Endothelial cell of umbilical vein (primary cell): ENCODE measurements around the gene IFIT1B.

ENCODE experiments used
- EZH2 ChIP-seq: IDR thresholded peaks from 2 replicates; pipeline ENCODE4 v1.6.1; 2012; ENCODE audit warnings: borderline replicate concordance, low read depth, mild to moderate bottlenecking, moderate library complexity, low read length, inconsistent platforms; ENCODE audit not compliant: severe bottlenecking
- JUN ChIP-seq: IDR thresholded peaks from 2 replicates; pipeline ENCODE4 v1.6.1; 2011; ENCODE audit warnings: borderline replicate concordance, low read depth; ENCODE audit not compliant: insufficient read length, insufficient read depth
- MYC ChIP-seq: IDR thresholded peaks from one replicate; pipeline ENCODE4 v1.6.1; 2011; ENCODE audit warnings: mild to moderate bottlenecking, low read depth, low read length
- POLR2A ChIP-seq: IDR thresholded peaks from 2 replicates; pipeline ENCODE4 v1.6.1; 2012; ENCODE audit warnings: low read depth, mild to moderate bottlenecking, control low read depth, low read length
- POLR2AphosphoS5 ChIP-seq: IDR thresholded peaks from 2 replicates; pipeline ENCODE4 v1.6.1; 2012; ENCODE audit warnings: low read depth, mild to moderate bottlenecking, control low read depth, low read length, moderate library complexity; ENCODE audit not compliant: insufficient read depth
- TF ChIP-seq, protein P1 (sequence below), 2 donors: IDR thresholded peaks; 1 replicate in 1 of 2; 2 replicates in 1 of 2; pipeline ENCODE4 v1.5.1; 2011; ENCODE audit warnings: low read length in 2 of 2, mild to moderate bottlenecking in 2 of 2, moderate library complexity in 2 of 2, control low read depth in 1 of 2, inconsistent platforms in 1 of 2, low read depth in 1 of 2; ENCODE audit not compliant: insufficient read depth in 1 of 2; ENCODE audit errors: extremely low read depth in 1 of 2

DNA sequence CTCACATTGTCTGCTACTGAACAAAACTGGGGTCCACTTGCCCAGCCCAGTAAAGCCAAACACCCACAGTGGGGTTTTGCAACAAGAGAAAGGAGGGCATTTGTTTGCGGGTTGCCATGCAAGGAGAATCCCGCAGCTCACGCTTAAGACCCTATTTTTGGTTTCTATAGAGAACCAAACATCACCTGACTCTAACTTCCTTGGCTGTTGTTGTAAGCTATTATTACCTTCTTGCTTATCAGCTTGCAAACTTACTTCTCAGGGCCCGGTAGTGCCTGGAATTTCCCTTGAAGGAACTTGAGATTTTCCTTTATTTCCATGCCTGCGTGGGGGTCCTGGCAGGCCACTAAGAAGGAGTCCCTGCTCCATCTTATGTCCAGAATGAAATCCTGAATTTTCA lies 29.4 kb upstream of the IFIT1B start:
- no peak for TF ChIP-seq EZH2
- TF ChIP-seq, protein P1, sequence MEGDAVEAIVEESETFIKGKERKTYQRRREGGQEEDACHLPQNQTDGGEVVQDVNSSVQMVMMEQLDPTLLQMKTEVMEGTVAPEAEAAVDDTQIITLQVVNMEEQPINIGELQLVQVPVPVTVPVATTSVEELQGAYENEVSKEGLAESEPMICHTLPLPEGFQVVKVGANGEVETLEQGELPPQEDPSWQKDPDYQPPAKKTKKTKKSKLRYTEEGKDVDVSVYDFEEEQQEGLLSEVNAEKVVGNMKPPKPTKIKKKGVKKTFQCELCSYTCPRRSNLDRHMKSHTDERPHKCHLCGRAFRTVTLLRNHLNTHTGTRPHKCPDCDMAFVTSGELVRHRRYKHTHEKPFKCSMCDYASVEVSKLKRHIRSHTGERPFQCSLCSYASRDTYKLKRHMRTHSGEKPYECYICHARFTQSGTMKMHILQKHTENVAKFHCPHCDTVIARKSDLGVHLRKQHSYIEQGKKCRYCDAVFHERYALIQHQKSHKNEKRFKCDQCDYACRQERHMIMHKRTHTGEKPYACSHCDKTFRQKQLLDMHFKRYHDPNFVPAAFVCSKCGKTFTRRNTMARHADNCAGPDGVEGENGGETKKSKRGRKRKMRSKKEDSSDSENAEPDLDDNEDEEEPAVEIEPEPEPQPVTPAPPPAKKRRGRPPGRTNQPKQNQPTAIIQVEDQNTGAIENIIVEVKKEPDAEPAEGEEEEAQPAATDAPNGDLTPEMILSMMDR (IDR thresholded peaks at IDR 0.05; ENCODE audit: extremely low read depth in 1 of 2, insufficient read depth in 1 of 2, low read depth in 1 of 2, low read length in 2 of 2), result no peak
- no peak for TF ChIP-seq POLR2A
- no peak for TF ChIP-seq JUN
- no peak for TF ChIP-seq POLR2AphosphoS5
- TF ChIP-seq MYC, result no peak
